Adrenal gland (tissue), 12 donors: ENCODE results near the gene BCL2L1. TPM values are rescaled to one million over a fixed set of nuclear protein-coding genes. Genes with fewer than 3 reads are reported as not detected.
"Not testable (repeated sequence)": the region's sequence is repeated elsewhere in the genome, so short reads cannot be mapped to it uniquely, and the experiment has no call there.

Experiments
- DNase-seq, 7 donors: peaks; one replicate each; pipeline ENCODE4 v3.0.0-alpha.2; 2019 to 2020
- H3K27ac ChIP-seq, 5 donors: fragments of 200-600 bp; sonication (generic) in 4 of 5; 1 replicate in 3 of 5; 2 replicates in 2 of 5; pipeline versions ENCODE4 v1.5.1 to v1.8.0; 2016 to 2020; ENCODE audit warnings: mild to moderate bottlenecking in 1 of 5
- H3K27me3 ChIP-seq: fragments of 200-600 bp; 2 replicates; pipeline ENCODE4 v1.8.0; 2021
- H3K36me3 ChIP-seq, 2 donors: fragments of 200-600 bp; replicated peaks in 1 of 2; 1 replicate in 1 of 2; 2 replicates in 1 of 2; pipeline versions ENCODE4 v1.5.1 to v1.8.0; 2018 to 2022
- H3K4me1 ChIP-seq, 2 donors: fragments of 200-600 bp; replicated peaks in 1 of 2; 1 replicate in 1 of 2; 2 replicates in 1 of 2; pipeline versions ENCODE4 v1.5.1 to v1.8.0; 2018 to 2021
- H3K4me3 ChIP-seq, 4 donors: fragments of 200-600 bp; sonication (generic) in 3 of 4; one replicate each; pipeline ENCODE4 v1.5.1; 2016 to 2018
- H3K9me3 ChIP-seq, 3 donors: fragments of 200-600 bp; sonication (generic) in 1 of 3; replicated peaks in 1 of 3; 1 replicate in 2 of 3; 2 replicates in 1 of 3; pipeline versions ENCODE4 v1.5.1 to v1.8.0; 2016 to 2021
- CTCF ChIP-seq, 6 experiments: fragments of 450-650 bp in 4 of 6; fragments of 200-600 bp in 2 of 6; sonication (generic) in 1 of 6; IDR thresholded peaks; 1 replicate in 5 of 6; 2 replicates in 1 of 6; pipeline versions ENCODE4 v1.5.1 to v1.8.0; 2016 to 2021; ENCODE audit warnings: antibody characterized with exemption in 6 of 6, mild to moderate bottlenecking in 2 of 6, moderate library complexity in 1 of 6
- POLR2A ChIP-seq, 2 donors: fragments of 450-650 bp; IDR thresholded peaks; one replicate each; pipeline ENCODE4 v1.6.1; 2017; ENCODE audit warnings: antibody characterized with exemption in 2 of 2, mild to moderate bottlenecking in 2 of 2, moderate library complexity in 1 of 2
- WGBS, 4 donors: extraction: QIAGEN DNeasy Blood & Tissue Kit in 2 of 4; methylation state at CpG; one replicate each; pipeline versions ENCODE4 v1.1.5 to v1.1.7; 2013 to 2017; 5-methylcytosine and 5-hydroxymethylcytosine counted together
- intact Hi-C, 2 donors: fragments of 100-400 bp; cut with DNase I; formaldehyde crosslinking; loops; one replicate each; pipeline versions ENCODE4 v1.14.1 to v1.15.0; 2022 to 2023
- polyA plus RNA-seq, 3 donors: library from polyadenylated mRNA; stranded (reverse); fragments of 200-250 nt in 2 of 3; fragments of 350-450 nt in 1 of 3; fragmentation: Illumina TruSeq in 1 of 3; extraction: RNeasy Lipid Tissue Mini Kit (QIAGEN cat#74804) in 1 of 3; gene quantifications; one replicate each; pipeline ENCODE4 v1.2.3, GENCODE V29; 2013 to 2014
- total RNA-seq, 9 donors: library from RNA; depleted of rRNA in 4 of 9; stranded (reverse); fragments of >200 nt in 4 of 9; fragments of 120-200 nt in 1 of 9; fragmentation: NEBNext Ultra II Directional in 1 of 9; extraction: Animal tissue kit (Norgen Biotek cat#: 25700) in 1 of 9; gene quantifications; one replicate each; pipeline versions ENCODE4 v1.1.0 to v1.2.4, GENCODE V29; 2013 to 2023
- donor health status: healthy with polysubstance abuse.
- donor health status: Bipolar disorder and iron deficiency.
- donor health status: DM: yes; HTN: yes; CAD: no.
- donor health status: DM: no; HTN: no; CAD: no.
- donor health status: DM: no; HTN: no; CAD: no.
- donor health status: DM: yes; HTN: yes; CAD: no.

BCL2L1 gene
- total and polyA plus RNA-seq, 12 donors = 40.2 to 143 (median 64.4) TPM

GRCh38 chr20:31749223-31749622, 26.6 kb upstream of the BCL2L1 start:
- no peaks in the 10 kb centered on the region for H3K9me3 ChIP-seq
- no peak for DNase-seq
- WGBS, 4 donors = 95 to 99% (median 97%) methylated on average over 8 of the region's 8 CpGs
- TF ChIP-seq POLR2A (IDR thresholded peaks at IDR 0.05) (no peak), CTCF (IDR thresholded peaks at IDR 0.05) (no peak)
- H3K36me3 ChIP-seq = no peaks in the 10 kb centered on the region
- H3K4me1 ChIP-seq = no peaks in the 10 kb centered on the region
- intact Hi-C loops = no loop called here
- no peak overlapping the region for H3K4me3 ChIP-seq
- H3K27me3 ChIP-seq = no peaks in the 10 kb centered on the region
- no peak overlapping the region for H3K27ac ChIP-seq

GRCh38 chr20:31747640-31748039, 25.0 kb upstream of the BCL2L1 start:
- no peak for DNase-seq
- Histone ChIP-seq H3K27me3 (no peaks in the 10 kb centered on the region), H3K9me3 (no peaks in the 10 kb centered on the region), H3K36me3 (no peaks in the 10 kb centered on the region), H3K27ac (no peak overlapping the region), H3K4me3 (no peak overlapping the region), H3K4me1 (no peaks in the 10 kb centered on the region)
- WGBS, 4 donors = 64 to 78% (median 74%) methylated on average over 5 of the region's 5 CpGs
- no peak for TF ChIP-seq POLR2A (IDR thresholded peaks at IDR 0.05)
- no peak for TF ChIP-seq CTCF (IDR thresholded peaks at IDR 0.05)
- intact Hi-C loops = no loop called here

- DNase-seq, H3K27ac ChIP-seq, H3K9me3 ChIP-seq, H3K36me3 ChIP-seq, H3K27me3 ChIP-seq, intact Hi-C loops, H3K4me1 ChIP-seq, H3K4me3 ChIP-seq: not testable (repeated sequence)
- 92 to 95% (median 94%) methylated on average over 14 of the region's 14 CpGs for WGBS, 4 donors
Observed at GRCh38 chr20:31747028-31747427, 24.4 kb upstream of the BCL2L1 start.

- whole genome bisulfite sequencing, 4 donors = 17 to 28% (median 24%) methylated on average over 1 of the region's 1 CpG
- Histone ChIP-seq H3K27me3 (no peaks in the 10 kb centered on the region), H3K9me3 (no peaks in the 10 kb centered on the region), H3K4me3 (no peak overlapping the region), H3K27ac (no peak overlapping the region), H3K4me1 (no peaks in the 10 kb centered on the region), H3K36me3 (no peaks in the 10 kb centered on the region)
- intact Hi-C loops = no loop called here
- DNase-seq = no peak
- TF ChIP-seq CTCF (IDR thresholded peaks at IDR 0.05) = no peak
- TF ChIP-seq POLR2A (IDR thresholded peaks at IDR 0.05) = no peak
Observed at GRCh38 chr20:31746068-31746878, 23.6 kb upstream of the BCL2L1 start.
